C4-2B (cell line): ENCODE measurements around the gene PLPPR3.

Experiments used
- ZFX ChIP-seq: fragments of 450-650 bp; IDR thresholded peaks from 2 replicates; pipeline ENCODE4 v1.6.1; 2017
- TF ChIP-seq, protein P1 (sequence below): fragments of 450-650 bp; conservative IDR thresholded peaks from 2 replicates; pipeline ENCODE4 v1.5.1; 2017; ENCODE audit warnings: mild to moderate bottlenecking

DNA sequence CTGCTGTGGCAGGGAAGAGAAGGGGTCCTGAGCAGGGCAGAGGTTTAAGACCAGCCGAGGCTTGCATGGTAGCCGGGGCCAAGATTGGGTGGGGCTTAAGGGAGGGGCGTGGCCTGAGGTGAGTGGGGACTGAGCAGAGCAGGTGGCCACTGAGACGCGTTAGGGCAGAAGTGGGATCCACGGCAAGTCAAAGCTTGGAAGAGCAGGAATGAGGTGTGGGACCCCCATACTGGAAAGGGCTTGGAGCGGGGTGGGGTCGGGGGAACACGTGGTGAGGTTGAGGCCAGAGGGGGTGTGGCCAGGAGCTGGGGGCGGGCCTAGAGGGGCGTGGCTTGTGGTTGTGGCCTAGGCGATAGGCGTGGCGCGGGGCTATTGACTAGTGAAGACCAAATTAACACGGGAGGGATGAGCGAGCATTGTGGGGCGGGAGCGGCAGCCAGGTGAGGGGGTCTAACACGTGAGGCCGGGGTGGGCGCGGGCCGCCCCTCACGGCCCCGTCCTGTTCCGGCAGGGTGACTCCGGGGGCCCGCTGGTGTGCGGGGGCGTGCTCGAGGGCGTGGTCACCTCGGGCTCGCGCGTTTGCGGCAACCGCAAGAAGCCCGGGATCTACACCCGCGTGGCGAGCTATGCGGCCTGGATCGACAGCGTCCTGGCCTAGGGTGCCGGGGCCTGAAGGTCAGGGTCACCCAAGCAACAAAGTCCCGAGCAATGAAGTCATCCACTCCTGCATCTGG lies 41.0 kb upstream of the PLPPR3 start:
- TF ChIP-seq, protein P1, sequence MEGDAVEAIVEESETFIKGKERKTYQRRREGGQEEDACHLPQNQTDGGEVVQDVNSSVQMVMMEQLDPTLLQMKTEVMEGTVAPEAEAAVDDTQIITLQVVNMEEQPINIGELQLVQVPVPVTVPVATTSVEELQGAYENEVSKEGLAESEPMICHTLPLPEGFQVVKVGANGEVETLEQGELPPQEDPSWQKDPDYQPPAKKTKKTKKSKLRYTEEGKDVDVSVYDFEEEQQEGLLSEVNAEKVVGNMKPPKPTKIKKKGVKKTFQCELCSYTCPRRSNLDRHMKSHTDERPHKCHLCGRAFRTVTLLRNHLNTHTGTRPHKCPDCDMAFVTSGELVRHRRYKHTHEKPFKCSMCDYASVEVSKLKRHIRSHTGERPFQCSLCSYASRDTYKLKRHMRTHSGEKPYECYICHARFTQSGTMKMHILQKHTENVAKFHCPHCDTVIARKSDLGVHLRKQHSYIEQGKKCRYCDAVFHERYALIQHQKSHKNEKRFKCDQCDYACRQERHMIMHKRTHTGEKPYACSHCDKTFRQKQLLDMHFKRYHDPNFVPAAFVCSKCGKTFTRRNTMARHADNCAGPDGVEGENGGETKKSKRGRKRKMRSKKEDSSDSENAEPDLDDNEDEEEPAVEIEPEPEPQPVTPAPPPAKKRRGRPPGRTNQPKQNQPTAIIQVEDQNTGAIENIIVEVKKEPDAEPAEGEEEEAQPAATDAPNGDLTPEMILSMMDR, result no peak
- no peak for TF ChIP-seq ZFX
